ENCODE measurements around the gene CIROP. TPM values are rescaled to one million over a fixed set of nuclear protein-coding genes. Genes with fewer than 3 reads are reported as not detected.

CIROP gene
- total and polyA plus RNA-seq, 2 donors (not counting 1 experiment from before 2014, with no cell fraction given), result not detected

DNA sequence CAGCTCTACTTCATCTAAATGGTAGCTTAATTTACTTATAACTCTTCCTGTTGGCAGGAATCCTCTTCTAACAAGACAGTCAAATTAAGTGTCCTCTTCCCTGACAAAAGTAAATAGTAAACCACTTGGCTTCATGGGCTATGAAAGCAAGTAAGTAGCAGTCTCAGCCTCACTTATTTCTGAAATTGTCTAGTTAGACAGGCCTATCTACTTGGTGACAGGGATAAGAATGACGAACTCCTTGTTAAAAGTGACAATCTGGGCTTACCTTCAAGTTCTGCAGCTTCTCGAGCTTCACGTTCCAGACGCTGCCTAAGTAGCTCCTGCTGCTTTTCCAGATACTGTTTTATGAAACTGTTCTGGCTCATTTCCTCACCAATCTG, 14.5 kb downstream of the CIROP start:
- H3K4me1 Mint-ChIP-seq, result peaks cover 14% of the 10 kb centered on the region
- H3K79me2 ChIP-seq (ENCODE audit: control insufficient read depth, insufficient read depth, low read length), result peaks cover 65% of the 10 kb centered on the region
- intact Hi-C loops (cut with micrococcal nuclease), result loop anchor here (5.0 to 10.0 kb wide), 5 partner anchors 33 to 1825 kb away; partner anchors contain the start of genes CDH24, EMC9, HNRNPC and PSME2

More for the DNA sequence above, 14.5 kb downstream of the CIROP start:
- no peak overlapping the region for H3K4me2 ChIP-seq (replicated peaks; ENCODE audit: low read depth, low read length, poor library complexity, severe bottlenecking)
- no peaks in the 10 kb centered on the region for H3K9me3 ChIP-seq (ENCODE audit: control extremely low read depth in 1 of 3, control insufficient read depth in 2 of 3, insufficient read depth in 1 of 3, low read length in 2 of 3)
- no peak overlapping the region for H3K9ac ChIP-seq (ENCODE audit: low read length)
- ATAC-seq (ENCODE audit: low read depth), result no peak
- H3K4me1 ChIP-seq (ENCODE audit: control insufficient read depth in 2 of 2, insufficient read depth in 2 of 2, low read length in 2 of 2), result peaks cover 12 to 13% of the 10 kb centered on the region in 2 donors
- no peak overlapping the region for H2AFZ ChIP-seq (ENCODE audit: insufficient read depth, low read depth, low read length, poor library complexity, severe bottlenecking)
- H3K27me3 ChIP-seq (replicated peaks in 1 of 4; ENCODE audit: control extremely low read depth in 1 of 4, control insufficient read depth in 3 of 4, insufficient read depth in 4 of 4, low read length in 3 of 4), result no peaks in the 10 kb centered on the region
- no peak overlapping the region for H3K4me3 ChIP-seq (ENCODE audit: control extremely low read depth in 1 of 5, extremely low read depth in 1 of 5, insufficient read depth in 1 of 5, low read depth in 2 of 5, low read length in 4 of 5)
- no peak for TF ChIP-seq EZH2 (IDR thresholded peaks at IDR 0.05; ENCODE audit: borderline replicate concordance, insufficient read depth, low read depth, low read length, poor library complexity, severe bottlenecking)
- TF ChIP-seq, protein P1, sequence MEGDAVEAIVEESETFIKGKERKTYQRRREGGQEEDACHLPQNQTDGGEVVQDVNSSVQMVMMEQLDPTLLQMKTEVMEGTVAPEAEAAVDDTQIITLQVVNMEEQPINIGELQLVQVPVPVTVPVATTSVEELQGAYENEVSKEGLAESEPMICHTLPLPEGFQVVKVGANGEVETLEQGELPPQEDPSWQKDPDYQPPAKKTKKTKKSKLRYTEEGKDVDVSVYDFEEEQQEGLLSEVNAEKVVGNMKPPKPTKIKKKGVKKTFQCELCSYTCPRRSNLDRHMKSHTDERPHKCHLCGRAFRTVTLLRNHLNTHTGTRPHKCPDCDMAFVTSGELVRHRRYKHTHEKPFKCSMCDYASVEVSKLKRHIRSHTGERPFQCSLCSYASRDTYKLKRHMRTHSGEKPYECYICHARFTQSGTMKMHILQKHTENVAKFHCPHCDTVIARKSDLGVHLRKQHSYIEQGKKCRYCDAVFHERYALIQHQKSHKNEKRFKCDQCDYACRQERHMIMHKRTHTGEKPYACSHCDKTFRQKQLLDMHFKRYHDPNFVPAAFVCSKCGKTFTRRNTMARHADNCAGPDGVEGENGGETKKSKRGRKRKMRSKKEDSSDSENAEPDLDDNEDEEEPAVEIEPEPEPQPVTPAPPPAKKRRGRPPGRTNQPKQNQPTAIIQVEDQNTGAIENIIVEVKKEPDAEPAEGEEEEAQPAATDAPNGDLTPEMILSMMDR (IDR thresholded peaks at IDR 0.05), result no peak
- H4K20me1 ChIP-seq (ENCODE audit: control insufficient read depth, insufficient read depth, low read length, poor library complexity, severe bottlenecking), result peaks cover 60% of the 10 kb centered on the region
- POLR2A ChIA-PET, result interaction anchor here (0.6 kb wide), 1 partner anchor 1061 kb away, joined by 13 read pairs; no protein-coding TSS in a partner anchor
- DNase-seq, result no peak
- H3K27ac ChIP-seq (ENCODE audit: low read length in 2 of 2), result no peak overlapping the region
- no peak overlapping the region for H3K27ac Mint-ChIP-seq
- H3K36me3 ChIP-seq (replicated peaks in 1 of 2; ENCODE audit: control extremely low read depth in 1 of 2, control insufficient read depth in 1 of 2, extremely low read depth in 1 of 2, insufficient read depth in 2 of 2, low read length in 1 of 2), result peaks cover 10 to 75% of the 10 kb centered on the region in 2 experiments
- 100% methylated on average over 2 of the region's 4 CpGs for WGBS (ENCODE audit: insufficient coverage)
- H3K27me3 Mint-ChIP-seq, result no peaks in the 10 kb centered on the region
- H3K9me3 Mint-ChIP-seq (ENCODE audit: insufficient read depth), result no peaks in the 10 kb centered on the region
- H3K4me3 Mint-ChIP-seq, result no peak overlapping the region
- CTCF ChIA-PET, result interaction anchor here (1.0 to 3.7 kb wide), 4 partner anchors 14 to 104 kb away, joined by 3 to 29 read pairs (median 6); no protein-coding TSS in a partner anchor
